Measurements from ENCODE around the gene SHB. TPM values are rescaled to one million over a fixed set of nuclear protein-coding genes. Genes with fewer than 3 reads are reported as not detected.

SHB gene
- total RNA-seq, 1 experiment from 2014 or later, result 23.8 TPM

- peaks cover 7% of the 10 kb centered on the region; the same call in 1 of the 2 replicates for H4K20me1 ChIP-seq (ENCODE audit: insufficient read depth)
- H2AFZ ChIP-seq, result no peak overlapping the region
- H3F3A ChIP-seq (ENCODE audit: insufficient read depth, low read depth), result peaks cover 33% of the 10 kb centered on the region
- H3K9me3 ChIP-seq (ENCODE audit: insufficient read depth, low read depth), result no peaks in the 10 kb centered on the region
- POLR2A ChIA-PET (ENCODE audit: unreplicated experiment), result no interaction called here
- H3K4me3 ChIP-seq, result no peak overlapping the region
- H3K79me2 ChIP-seq (ENCODE audit: low read depth), result peaks cover 54% of the 10 kb centered on the region
- no peak for DNase-seq
- no peaks in the 10 kb centered on the region for H3K27me3 ChIP-seq (ENCODE audit: insufficient read depth, low read depth)
- intact Hi-C loops (cut with micrococcal nuclease; ENCODE audit: unreplicated experiment), result no loop called here
- H3K36me3 ChIP-seq (ENCODE audit: low read depth), result peaks cover 5% of the 10 kb centered on the region; the same call in 1 of the 2 replicates
- no peak overlapping the region for H3K27ac ChIP-seq
- no TSS peak for BruUV-seq (replicated peaks)
- no peaks in the 10 kb centered on the region for H3K9me2 ChIP-seq (ENCODE audit: insufficient read depth)
- TF ChIP-seq EZH2 (IDR thresholded peaks at IDR 0.05; ENCODE audit: low read depth) (no peak), CTCF (conservative IDR thresholded peaks at IDR 0.05) (no peak)
- no peak overlapping the region for H3K4me2 ChIP-seq
- CTCF ChIA-PET, result no interaction called here
- H3K4me1 ChIP-seq (replicated peaks; ENCODE audit: insufficient read depth), result peaks cover 33% of the 10 kb centered on the region
These were observed 107.7 kb downstream of the SHB start for GRCh38 chr9:37961351-37961750.

GRCh38 chr9:37960631-37961030 is 108.4 kb downstream of the SHB start:
- ChIA-PET CTCF (no interaction called here), POLR2A (ENCODE audit: unreplicated experiment) (no interaction called here)
- DNase-seq, result no peak
- H3K36me3 ChIP-seq (ENCODE audit: low read depth), result peaks cover 5% of the 10 kb centered on the region; the same call in 1 of the 2 replicates
- intact Hi-C loops (cut with micrococcal nuclease; ENCODE audit: unreplicated experiment), result no loop called here
- H3F3A ChIP-seq (ENCODE audit: insufficient read depth, low read depth), result peaks cover 30% of the 10 kb centered on the region
- H3K4me3 ChIP-seq, result no peak overlapping the region
- TF ChIP-seq CTCF (conservative IDR thresholded peaks at IDR 0.05) (no peak), EZH2 (IDR thresholded peaks at IDR 0.05; ENCODE audit: low read depth) (no peak)
- H3K4me2 ChIP-seq, result no peak overlapping the region
- peaks cover 28% of the 10 kb centered on the region for H3K4me1 ChIP-seq (replicated peaks; ENCODE audit: insufficient read depth)
- no peaks in the 10 kb centered on the region for H3K27me3 ChIP-seq (ENCODE audit: insufficient read depth, low read depth)
- H3K9me3 ChIP-seq (ENCODE audit: insufficient read depth, low read depth), result no peaks in the 10 kb centered on the region
- no peak overlapping the region for H3K27ac ChIP-seq
- no TSS peak for BruUV-seq (replicated peaks)
- H3K79me2 ChIP-seq (ENCODE audit: low read depth), result peaks cover 49% of the 10 kb centered on the region
- no peaks in the 10 kb centered on the region for H3K9me2 ChIP-seq (ENCODE audit: insufficient read depth)
- no peak overlapping the region for H2AFZ ChIP-seq
- H4K20me1 ChIP-seq (ENCODE audit: insufficient read depth), result peaks cover 7% of the 10 kb centered on the region; the same call in 1 of the 2 replicates

- Histone ChIP-seq H2AFZ (no peak overlapping the region), H3K9me2 (ENCODE audit: insufficient read depth) (no peaks in the 10 kb centered on the region), H3K79me2 (ENCODE audit: low read depth) (peaks cover 49% of the 10 kb centered on the region), H4K20me1 (ENCODE audit: insufficient read depth) (peaks cover 7% of the 10 kb centered on the region; the same call in 1 of the 2 replicates), H3K27ac (no peak overlapping the region), H3K4me1 (replicated peaks; ENCODE audit: insufficient read depth) (peaks cover 28% of the 10 kb centered on the region), H3K36me3 (ENCODE audit: low read depth) (peaks cover 10% of the 10 kb centered on the region), H3K4me3 (no peak overlapping the region), H3K4me2 (no peak overlapping the region), H3K9me3 (ENCODE audit: insufficient read depth, low read depth) (no peaks in the 10 kb centered on the region), H3K27me3 (ENCODE audit: insufficient read depth, low read depth) (no peaks in the 10 kb centered on the region), H3F3A (ENCODE audit: insufficient read depth, low read depth) (peaks cover 31% of the 10 kb centered on the region)
- ChIA-PET CTCF (no interaction called here), POLR2A (ENCODE audit: unreplicated experiment) (no interaction called here)
- no peak for DNase-seq
- intact Hi-C loops (cut with micrococcal nuclease; ENCODE audit: unreplicated experiment), result no loop called here
- TF ChIP-seq CTCF (conservative IDR thresholded peaks at IDR 0.05) (no peak), EZH2 (IDR thresholded peaks at IDR 0.05; ENCODE audit: low read depth) (no peak)
- BruUV-seq (replicated peaks), result no TSS peak
These were observed 109.1 kb downstream of the SHB start for GRCh38 chr9:37959976-37960375.
